Spleen (tissue), 11 donors: ENCODE measurements around the gene DCUN1D3. TPM values are rescaled to one million over a fixed set of nuclear protein-coding genes. Genes with fewer than 3 reads are reported as not detected.

Source experiments
- DNase-seq: peaks from one replicate; pipeline ENCODE4 v3.0.0-alpha.2; 2020
- H3K27ac ChIP-seq, 8 donors: fragments of 200-600 bp; sonication (generic) in 7 of 8; 1 replicate in 4 of 8; 2 replicates in 4 of 8; pipeline versions ENCODE4 v1.5.0 to v1.8.0; 2016 to 2021; ENCODE audit warnings: inconsistent platforms in 4 of 8, mild to moderate bottlenecking in 4 of 8, moderate library complexity in 1 of 8
- H3K27me3 ChIP-seq, 7 donors: fragments of 200-600 bp; sonication (generic) in 6 of 7; replicated peaks in 1 of 7; 1 replicate in 4 of 7; 2 replicates in 3 of 7; pipeline versions ENCODE4 v1.5.0 to v1.8.0; 2016 to 2021; ENCODE audit warnings: inconsistent platforms in 3 of 7, mild to moderate bottlenecking in 1 of 7
- H3K36me3 ChIP-seq, 6 donors: fragments of 200-600 bp; sonication (generic) in 5 of 6; 1 replicate in 4 of 6; 2 replicates in 2 of 6; pipeline versions ENCODE4 v1.5.0 to v1.8.0; 2016 to 2021; ENCODE audit warnings: inconsistent platforms in 2 of 6
- H3K4me1 ChIP-seq, 6 donors: fragments of 200-600 bp; sonication (generic) in 5 of 6; 1 replicate in 3 of 6; 2 replicates in 3 of 6; pipeline versions ENCODE4 v1.5.0 to v1.8.0; 2016 to 2021; ENCODE audit warnings: inconsistent platforms in 3 of 6
- H3K4me3 ChIP-seq, 8 donors: fragments of 200-600 bp; sonication (generic) in 7 of 8; 1 replicate in 4 of 8; 2 replicates in 4 of 8; pipeline versions ENCODE4 v1.5.0 to v1.8.0; 2016 to 2021; ENCODE audit warnings: inconsistent platforms in 4 of 8, mild to moderate bottlenecking in 4 of 8, moderate library complexity in 2 of 8
- H3K9me3 ChIP-seq, 8 donors: fragments of 200-600 bp; sonication (generic) in 7 of 8; 1 replicate in 4 of 8; 2 replicates in 4 of 8; pipeline versions ENCODE4 v1.5.0 to v1.8.0; 2016 to 2021; ENCODE audit warnings: inconsistent platforms in 4 of 8
- POLR2A ChIP-seq, 3 donors: fragments of 450-650 bp; IDR thresholded peaks; one replicate each; pipeline ENCODE4 v1.5.1; 2017; ENCODE audit warnings: antibody characterized with exemption in 3 of 3, mild to moderate bottlenecking in 1 of 3
- POLR2AphosphoS5 ChIP-seq, 3 donors: sonication (generic); formaldehyde crosslinking; IDR thresholded peaks; one replicate each; pipeline ENCODE4 v1.5.1; 2017; ENCODE audit warnings: antibody characterized with exemption in 3 of 3
- WGBS, 5 donors: extraction: QIAGEN DNeasy Blood & Tissue Kit in 3 of 5; methylation state at CpG; one replicate each; pipeline versions ENCODE4 v1.1.5 to v1.1.7; 2013 to 2018; 5-methylcytosine and 5-hydroxymethylcytosine counted together
- intact Hi-C: fragments of 100-400 bp; cut with DNase I; formaldehyde crosslinking; loops from one replicate; pipeline ENCODE4 v1.15.0; 2023; ENCODE audit warnings: low total_unique reads
- polyA plus RNA-seq, 3 donors: library from polyadenylated mRNA; stranded (reverse); fragments of 200-250 nt; gene quantifications; one replicate each; pipeline ENCODE4 v1.2.1, GENCODE V29; 2013
- total RNA-seq, 7 donors: library from RNA; depleted of rRNA in 3 of 7; stranded (reverse); fragments of >200 nt in 3 of 7; fragmentation: NEBNext Ultra II Directional in 4 of 7; extraction: Animal tissue kit (Norgen Biotek cat#: 25700) in 4 of 7; gene quantifications; one replicate each; pipeline versions ENCODE4 v1.1.0 to v1.2.1, GENCODE V29; 2016 to 2021
- TF ChIP-seq, protein P1 (sequence below), 11 experiments: fragments of 200-600 bp in 7 of 11; fragments of 450-650 bp in 4 of 11; sonication (generic) in 4 of 11; IDR thresholded peaks in 8 of 11; conservative IDR thresholded peaks in 3 of 11; 1 replicate in 7 of 11; 2 replicates in 4 of 11; pipeline versions ENCODE4 v1.4.0 to v1.8.0; 2016 to 2021; ENCODE audit warnings: antibody characterized with exemption in 11 of 11, inconsistent platforms in 4 of 11, mild to moderate bottlenecking in 1 of 11
- donor health status: healthy with polysubstance abuse.
- donor health status: DM: no; HTN: no; CAD: no; lungs with moderate emphysema.
- donor health status: DM: no; HTN: no; CAD: no.
- donor health status: Bipolar disorder and iron deficiency.
- donor health status: healthy.
- donor health status: DM: no; HTN: no; CAD: no.
- donor health status: DM: yes; HTN: yes; CAD: no.

DCUN1D3 gene
- total and polyA plus RNA-seq, 10 donors, result 1.0 to 13.7 (median 7.8) TPM

DNA sequence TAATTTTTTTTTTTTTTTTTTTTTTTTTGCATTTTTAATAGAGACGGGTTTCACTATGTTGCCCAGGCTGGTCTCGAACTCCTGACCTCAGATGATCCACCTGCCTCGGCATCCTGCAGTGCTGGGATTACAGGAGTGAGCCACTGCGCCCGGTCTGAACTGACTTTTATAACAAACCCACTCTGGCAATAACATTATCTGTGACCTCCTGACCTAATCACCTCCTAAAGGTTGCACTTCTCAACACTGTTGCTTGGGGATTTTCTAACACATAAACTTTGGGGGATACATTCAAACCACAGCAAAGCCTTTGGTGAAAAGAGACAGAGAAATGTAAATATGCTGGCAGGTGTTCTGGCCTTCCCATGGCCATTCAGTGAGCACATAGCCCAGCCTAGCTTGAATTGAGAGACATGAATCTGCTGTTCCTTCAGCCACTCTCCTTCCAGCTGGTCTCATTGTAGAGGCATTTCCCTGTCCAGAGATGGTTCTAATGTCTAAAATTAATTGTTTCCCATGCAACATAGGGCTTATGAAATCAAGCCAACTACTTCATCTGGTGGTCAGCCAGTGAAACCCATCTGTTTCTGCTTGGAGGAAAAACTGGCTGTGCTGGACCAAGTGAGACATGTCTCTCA lies 28.7 kb upstream of the DCUN1D3 start:
- Histone ChIP-seq H3K4me1 (peaks cover 0 to 4% (median 0%) of the 10 kb centered on the region in 6 donors), H3K27me3 (no peaks in the 10 kb centered on the region), H3K27ac (peak overlapping the region in 3 of 8 donors; percentile 60 to 71 (median 66)), H3K36me3 (peaks cover 0 to 22% (median 6%) of the 10 kb centered on the region in 6 donors), H3K4me3 (no peak overlapping the region), H3K9me3 (no peaks in the 10 kb centered on the region)
- no peak for DNase-seq
- intact Hi-C loops, result no loop called here
- TF ChIP-seq POLR2AphosphoS5 (IDR thresholded peaks at IDR 0.05) (no peak), POLR2A (IDR thresholded peaks at IDR 0.05) (no peak)
- TF ChIP-seq, protein P1, sequence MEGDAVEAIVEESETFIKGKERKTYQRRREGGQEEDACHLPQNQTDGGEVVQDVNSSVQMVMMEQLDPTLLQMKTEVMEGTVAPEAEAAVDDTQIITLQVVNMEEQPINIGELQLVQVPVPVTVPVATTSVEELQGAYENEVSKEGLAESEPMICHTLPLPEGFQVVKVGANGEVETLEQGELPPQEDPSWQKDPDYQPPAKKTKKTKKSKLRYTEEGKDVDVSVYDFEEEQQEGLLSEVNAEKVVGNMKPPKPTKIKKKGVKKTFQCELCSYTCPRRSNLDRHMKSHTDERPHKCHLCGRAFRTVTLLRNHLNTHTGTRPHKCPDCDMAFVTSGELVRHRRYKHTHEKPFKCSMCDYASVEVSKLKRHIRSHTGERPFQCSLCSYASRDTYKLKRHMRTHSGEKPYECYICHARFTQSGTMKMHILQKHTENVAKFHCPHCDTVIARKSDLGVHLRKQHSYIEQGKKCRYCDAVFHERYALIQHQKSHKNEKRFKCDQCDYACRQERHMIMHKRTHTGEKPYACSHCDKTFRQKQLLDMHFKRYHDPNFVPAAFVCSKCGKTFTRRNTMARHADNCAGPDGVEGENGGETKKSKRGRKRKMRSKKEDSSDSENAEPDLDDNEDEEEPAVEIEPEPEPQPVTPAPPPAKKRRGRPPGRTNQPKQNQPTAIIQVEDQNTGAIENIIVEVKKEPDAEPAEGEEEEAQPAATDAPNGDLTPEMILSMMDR (IDR thresholded peaks at IDR 0.05 in 8 of 11, conservative IDR thresholded peaks at IDR 0.05 in 3 of 11), result no peak
- 92 to 96% (median 94%) methylated on average over 5 of the region's 5 CpGs for WGBS, 5 donors

- H3K27ac ChIP-seq, result no peak overlapping the region
- no peaks in the 10 kb centered on the region for H3K4me1 ChIP-seq
- TF ChIP-seq POLR2A (IDR thresholded peaks at IDR 0.05), result no peak
- no peak for TF ChIP-seq POLR2AphosphoS5 (IDR thresholded peaks at IDR 0.05)
- TF ChIP-seq, protein P1 (IDR thresholded peaks at IDR 0.05 in 8 of 11, conservative IDR thresholded peaks at IDR 0.05 in 3 of 11), result no peak
- intact Hi-C loops, result no loop called here
- DNase-seq, result no peak
- no peaks in the 10 kb centered on the region for H3K27me3 ChIP-seq
- H3K36me3 ChIP-seq, result peaks cover 0 to 51% (median 6%) of the 10 kb centered on the region in 6 donors
- no peak overlapping the region for H3K4me3 ChIP-seq
- no peaks in the 10 kb centered on the region for H3K9me3 ChIP-seq
- WGBS, 5 donors, result 89 to 100% (median 97%) methylated on average over 1 of the region's 1 CpG
Observed at GRCh38 chr16:20925751-20926150, 25.6 kb upstream of the DCUN1D3 start.

GRCh38 chr16:20923876-20924275 lies 23.7 kb upstream of the DCUN1D3 start:
- H3K4me1 ChIP-seq, result no peaks in the 10 kb centered on the region
- TF ChIP-seq, protein P1 (IDR thresholded peaks at IDR 0.05 in 8 of 11, conservative IDR thresholded peaks at IDR 0.05 in 3 of 11), result no peak
- TF ChIP-seq POLR2AphosphoS5 (IDR thresholded peaks at IDR 0.05) (no peak), POLR2A (IDR thresholded peaks at IDR 0.05) (no peak)
- H3K36me3 ChIP-seq, result peaks cover 0 to 68% (median 9%) of the 10 kb centered on the region in 6 donors
- H3K4me3 ChIP-seq, result no peak overlapping the region
- H3K9me3 ChIP-seq, result no peaks in the 10 kb centered on the region
- WGBS, 5 donors, result 94 to 100% (median 97%) methylated on average over 3 of the region's 3 CpGs
- intact Hi-C loops, result no loop called here
- DNase-seq, result no peak
- H3K27me3 ChIP-seq, result no peaks in the 10 kb centered on the region
- H3K27ac ChIP-seq, result no peak overlapping the region

DNA sequence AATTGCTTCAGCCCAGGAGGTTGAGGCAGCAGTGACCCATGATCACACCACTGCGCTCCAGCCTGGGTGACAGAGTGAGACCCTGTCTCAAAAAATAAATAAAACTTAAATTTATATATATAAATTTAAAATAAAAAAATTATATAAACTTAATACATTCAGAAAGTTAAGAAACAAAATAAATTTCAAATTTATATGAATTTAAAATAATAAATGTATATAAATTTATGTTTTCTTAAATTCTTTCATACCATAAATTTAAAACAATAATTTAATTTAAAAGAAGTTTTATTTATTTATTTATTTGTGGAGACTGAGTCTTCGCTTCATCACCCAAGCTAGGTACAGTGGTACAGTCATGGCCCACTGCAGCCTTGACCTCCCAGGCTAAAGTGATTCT lies 20.6 kb upstream of the DCUN1D3 start:
- intact Hi-C loops, result no loop called here
- no peak for DNase-seq
- TF ChIP-seq, protein P1 (IDR thresholded peaks at IDR 0.05 in 8 of 11, conservative IDR thresholded peaks at IDR 0.05 in 3 of 11), result no peak
- TF ChIP-seq POLR2AphosphoS5 (IDR thresholded peaks at IDR 0.05), result no peak
- TF ChIP-seq POLR2A (IDR thresholded peaks at IDR 0.05), result no peak
- 96 to 100% (median 99%) methylated on average over 2 of the region's 2 CpGs for WGBS, 5 donors
- H3K4me3 ChIP-seq, result no peak overlapping the region
- no peak overlapping the region for H3K27ac ChIP-seq
- no peaks in the 10 kb centered on the region for H3K9me3 ChIP-seq
- H3K36me3 ChIP-seq, result peaks cover 0 to 88% (median 9%) of the 10 kb centered on the region in 6 donors
- no peaks in the 10 kb centered on the region for H3K27me3 ChIP-seq
- H3K4me1 ChIP-seq, result peaks cover 0 to 16% (median 0%) of the 10 kb centered on the region in 6 donors
